Head of caudate nucleus (tissue), 42 donors: ENCODE measurements around the gene HOXD1.
A peak's percentile ranks its signal among the peaks of the same experiment; 100 is the strongest.

Experiments used
- DNase-seq, 42 donors: peaks; one replicate each; pipeline versions ENCODE4 v3.0.0 to v3.0.0-alpha.2; 2020 to 2021; ENCODE audit warnings: mixed read lengths in 7 of 42
- intact Hi-C: fragments of 100-400 bp; cut with DNase I; formaldehyde crosslinking; loops from one replicate; pipeline ENCODE4 v1.15.0; 2022

The HOXD1 gene

DNA sequence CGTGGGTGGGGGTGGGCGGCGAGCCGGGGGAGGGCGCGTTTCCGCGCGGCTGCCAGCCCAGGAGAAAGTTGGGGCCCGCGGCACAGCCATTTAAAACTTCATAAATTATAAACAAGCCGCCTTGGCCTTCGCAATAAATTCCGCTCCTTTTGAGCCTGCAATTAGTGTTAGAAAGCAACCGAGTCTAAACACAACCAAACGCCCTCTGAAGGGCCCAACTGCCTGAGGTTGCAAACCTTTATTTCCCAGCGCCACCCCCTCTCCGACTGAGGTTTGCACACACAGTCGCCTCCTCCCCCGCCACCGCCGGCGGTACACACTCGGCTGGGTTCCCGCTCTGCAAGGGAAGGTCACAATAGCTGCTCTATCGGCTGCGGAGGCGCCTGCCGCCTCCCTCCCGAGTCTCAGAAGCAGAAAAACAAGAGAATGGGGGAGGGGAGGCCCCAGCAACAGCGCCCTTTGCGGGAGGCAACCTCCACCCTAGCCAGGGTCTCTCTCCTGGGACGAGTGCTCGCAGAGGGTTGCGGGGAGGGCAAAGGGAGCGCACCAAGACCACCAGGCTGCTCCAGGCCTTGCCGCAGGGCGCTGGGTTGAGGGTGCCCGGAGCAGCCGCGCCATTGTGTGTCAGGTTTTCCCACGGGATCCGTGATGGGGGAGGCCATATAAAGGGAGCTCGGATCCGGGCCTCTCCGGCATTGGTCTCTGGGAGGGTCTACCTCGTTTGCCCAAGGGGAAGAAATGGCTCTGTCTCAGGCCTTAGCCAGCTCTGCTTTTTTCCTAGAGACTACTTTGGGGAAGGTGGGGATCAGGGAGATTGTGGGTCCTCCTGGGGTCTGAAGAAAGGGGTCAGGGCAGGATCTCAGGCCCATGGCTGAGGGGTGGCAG, 13.4 kb upstream of the HOXD1 start:
- peak; percentile 46 to 91 (median 78) for DNase-seq
- intact Hi-C loops = no loop called here

DNA sequence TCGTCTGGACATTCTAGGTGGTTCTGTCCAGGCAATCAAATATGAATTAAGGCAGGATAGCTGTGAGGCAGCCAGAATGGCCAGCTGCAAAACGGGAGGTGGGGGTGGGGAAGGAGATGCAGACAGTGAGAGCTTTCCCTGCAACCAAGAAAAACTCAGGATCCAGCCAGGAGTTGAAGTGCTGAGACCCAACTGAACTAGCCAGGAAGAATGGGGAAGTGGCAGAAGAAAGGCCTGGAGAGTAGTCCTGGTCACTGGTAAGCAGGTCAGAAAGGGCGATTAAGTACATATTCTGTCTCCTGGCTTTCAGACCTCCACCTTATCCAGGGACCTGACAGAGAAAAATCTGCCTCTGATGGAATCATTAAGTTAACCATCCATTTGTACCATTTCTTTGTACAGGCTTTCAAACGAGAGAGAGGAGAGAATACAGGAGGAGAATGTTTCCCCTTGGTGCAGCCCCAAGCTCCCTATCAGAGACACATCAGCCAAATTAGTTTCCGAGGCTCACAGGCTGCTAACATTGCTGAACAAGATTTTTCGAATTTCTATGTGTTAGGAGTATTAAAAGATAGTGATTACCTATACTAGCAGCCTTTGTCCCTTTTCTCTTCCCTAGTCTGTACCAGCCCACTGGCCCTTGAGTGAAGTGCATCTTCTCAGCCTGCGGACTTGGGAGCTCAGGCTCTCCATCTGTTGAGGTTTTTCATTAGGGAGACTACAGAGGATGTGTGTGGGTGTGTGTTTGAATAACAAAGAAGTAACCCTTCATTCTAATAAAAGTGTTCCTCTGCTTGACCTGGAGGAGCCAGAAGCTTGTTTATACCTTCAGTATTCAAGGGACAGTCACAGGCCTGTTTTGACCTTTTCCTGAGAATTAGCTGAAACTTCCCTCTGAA, 12.5 kb upstream of the HOXD1 start:
- peak in 1 of 42 donors; percentile 31 for DNase-seq
- intact Hi-C loops = no loop called here

DNA sequence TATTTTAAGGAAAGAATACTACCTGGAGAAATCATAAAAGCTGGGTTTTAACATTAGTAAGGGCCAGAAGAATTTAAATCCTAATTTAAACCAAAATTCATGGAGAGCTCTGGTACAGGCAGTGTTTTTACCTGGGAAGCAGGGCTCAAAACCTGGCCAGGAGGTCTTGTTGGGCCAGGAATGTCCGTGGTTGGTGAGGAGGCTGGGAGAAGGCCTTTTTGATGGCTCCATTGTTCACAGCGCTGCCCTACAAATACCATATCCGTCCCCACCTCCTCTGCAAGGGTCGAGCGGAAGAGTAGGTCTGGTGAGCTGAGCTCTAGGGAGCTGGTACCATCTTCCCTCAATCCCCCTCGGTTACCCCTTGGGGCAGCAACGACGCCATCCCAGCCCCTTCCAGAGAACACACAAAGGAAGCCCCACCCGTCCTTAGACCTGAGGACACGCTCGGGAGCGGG, 10.9 kb upstream of the HOXD1 start:
- DNase-seq = no peak
- intact Hi-C loops = no loop called here

DNA sequence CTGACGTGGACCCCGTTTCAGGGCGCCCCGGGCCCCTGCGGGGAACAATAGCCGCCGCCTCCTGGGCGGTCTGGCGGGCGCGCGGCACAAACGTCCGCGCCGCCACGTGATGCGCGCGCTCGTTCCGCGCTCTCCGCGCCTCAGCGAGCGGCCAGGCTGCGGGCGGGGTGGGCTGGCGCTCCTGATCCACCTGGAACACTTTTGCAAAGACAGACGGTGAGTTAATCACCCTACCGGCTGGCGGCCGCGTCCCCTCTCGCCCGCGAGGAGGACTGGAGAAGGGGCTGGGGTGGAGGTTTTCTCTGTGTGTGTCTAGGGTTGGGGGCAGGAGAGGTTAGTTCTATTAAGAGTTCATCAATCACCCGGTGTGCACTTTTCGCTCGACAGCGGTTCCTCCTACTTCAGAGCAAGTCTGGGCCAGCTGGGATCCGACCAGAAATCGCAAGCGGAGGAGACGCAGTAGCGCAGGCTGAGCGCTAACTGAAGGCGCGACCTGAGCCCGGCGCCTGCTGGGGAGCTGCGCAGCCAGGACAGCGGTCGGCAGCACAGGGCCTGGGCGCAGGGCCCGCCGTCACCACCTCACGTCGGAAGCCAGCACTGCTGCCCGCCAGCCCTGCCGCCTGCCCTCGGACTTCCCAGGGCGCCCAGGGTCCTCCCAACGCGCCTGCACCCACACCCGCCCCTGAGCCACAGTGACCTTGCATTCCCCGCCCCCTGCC, 10.3 kb upstream of the HOXD1 start:
- intact Hi-C loops = no loop called here
- no peak for DNase-seq

DNA sequence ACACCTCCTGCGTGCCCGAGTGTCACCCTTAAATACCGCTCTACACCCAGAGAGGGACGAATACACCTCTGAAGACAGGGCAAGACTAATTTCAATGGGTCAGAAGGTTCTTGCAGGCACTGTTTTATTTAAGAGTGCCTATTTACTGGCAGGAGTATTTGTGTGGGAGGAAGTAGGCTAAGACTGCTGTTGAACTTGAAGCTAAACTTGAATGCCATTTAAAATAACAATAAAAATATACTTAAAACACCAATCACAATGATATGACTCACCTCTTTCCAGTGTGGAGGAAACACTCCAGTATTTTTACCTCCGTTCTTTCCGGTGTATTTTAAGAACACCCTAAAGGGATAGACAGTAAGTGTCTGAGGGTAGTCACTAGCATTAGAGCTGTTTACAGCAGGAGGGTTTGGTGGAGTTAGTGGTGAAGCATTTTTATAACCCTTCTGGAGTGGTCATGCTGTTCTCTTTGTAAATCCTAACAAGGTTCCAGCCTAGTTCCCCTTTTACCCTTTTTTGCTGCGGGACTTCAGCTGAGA, 9.6 kb upstream of the HOXD1 start:
- intact Hi-C loops = no loop called here

DNA sequence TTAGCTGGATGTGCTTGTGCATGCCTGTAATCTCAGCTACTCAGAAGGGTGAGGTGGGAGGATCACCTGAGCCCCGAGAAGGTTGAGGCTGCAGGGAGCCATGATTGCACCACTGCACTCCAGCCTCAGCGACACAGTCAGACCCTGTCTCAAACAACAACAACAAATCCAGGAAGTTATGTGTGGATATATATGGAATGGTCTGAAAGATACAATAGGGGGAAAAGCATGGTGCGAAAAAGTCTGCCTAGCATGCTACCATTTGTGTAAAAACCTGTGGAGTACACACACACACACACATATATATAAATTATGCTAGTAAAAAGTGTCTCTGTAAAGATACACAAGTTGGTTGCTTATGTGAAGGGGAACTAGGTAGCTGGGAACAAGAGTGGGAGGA, 6.9 kb upstream of the HOXD1 start:
- no peak for DNase-seq
- intact Hi-C loops = no loop called here

More for the DNA sequence above, 9.6 kb upstream of the HOXD1 start:
- no peak for DNase-seq

DNA sequence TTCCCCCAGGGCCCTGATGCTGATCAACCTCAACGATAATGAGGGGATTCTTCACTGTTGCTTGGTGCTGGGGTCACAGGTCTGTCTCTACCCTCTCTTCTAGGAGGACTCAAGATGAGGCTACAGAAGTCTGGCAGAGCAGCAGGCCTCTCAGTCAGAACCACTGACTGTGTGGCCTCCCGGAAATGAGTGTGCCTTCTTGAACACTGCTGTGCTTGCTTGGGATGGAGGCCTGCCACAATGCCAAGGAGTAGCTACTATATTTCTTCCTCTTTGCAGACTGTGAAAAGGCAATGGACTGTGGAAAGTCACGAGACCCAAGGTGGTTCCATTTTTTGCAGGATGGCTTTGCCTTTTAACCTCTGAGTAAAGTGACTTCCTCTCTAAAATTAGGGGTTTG, 5.8 kb upstream of the HOXD1 start:
- DNase-seq = no peak
- intact Hi-C loops = no loop called here

DNA sequence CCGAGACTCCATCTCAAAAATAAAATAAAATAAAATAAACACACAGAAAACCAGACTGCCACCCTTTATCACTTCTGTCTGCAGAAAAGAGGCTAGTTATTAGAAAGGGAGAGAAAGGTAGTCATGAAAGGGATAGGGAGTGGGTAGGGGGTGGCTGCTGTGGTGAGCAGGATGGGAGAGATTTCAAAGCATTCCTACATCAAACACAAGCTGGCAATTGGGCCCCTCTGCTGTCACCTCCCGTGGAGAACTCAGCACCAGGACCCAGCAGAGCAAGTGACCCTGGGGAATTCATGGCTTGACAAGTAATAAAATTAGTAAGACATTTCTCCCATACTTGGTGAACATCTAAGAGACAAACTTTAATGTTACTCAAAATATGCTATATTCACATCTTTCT, 3.7 kb upstream of the HOXD1 start:
- no peak for DNase-seq
- intact Hi-C loops = no loop called here

DNA sequence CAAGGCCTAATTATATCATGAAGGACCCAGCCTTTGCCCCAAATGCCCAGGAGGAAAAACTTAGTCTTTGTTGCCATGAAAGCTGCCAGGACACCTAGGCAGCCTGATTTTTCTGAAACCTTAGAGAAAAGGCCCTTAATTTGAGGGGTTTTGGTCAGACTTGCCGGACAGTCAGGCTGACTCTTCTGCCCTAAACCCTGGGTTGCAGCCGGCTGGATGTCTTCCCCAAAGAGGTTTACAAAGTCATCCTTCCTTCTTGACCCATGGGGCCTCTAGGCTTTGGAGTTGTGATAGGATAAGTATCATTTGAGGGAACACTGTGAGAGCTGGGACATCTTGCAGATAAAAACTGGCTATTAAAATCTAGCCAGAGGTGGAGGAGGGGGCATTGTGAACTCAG, 2.4 kb upstream of the HOXD1 start:
- no peak for DNase-seq
- intact Hi-C loops = no loop called here

DNA sequence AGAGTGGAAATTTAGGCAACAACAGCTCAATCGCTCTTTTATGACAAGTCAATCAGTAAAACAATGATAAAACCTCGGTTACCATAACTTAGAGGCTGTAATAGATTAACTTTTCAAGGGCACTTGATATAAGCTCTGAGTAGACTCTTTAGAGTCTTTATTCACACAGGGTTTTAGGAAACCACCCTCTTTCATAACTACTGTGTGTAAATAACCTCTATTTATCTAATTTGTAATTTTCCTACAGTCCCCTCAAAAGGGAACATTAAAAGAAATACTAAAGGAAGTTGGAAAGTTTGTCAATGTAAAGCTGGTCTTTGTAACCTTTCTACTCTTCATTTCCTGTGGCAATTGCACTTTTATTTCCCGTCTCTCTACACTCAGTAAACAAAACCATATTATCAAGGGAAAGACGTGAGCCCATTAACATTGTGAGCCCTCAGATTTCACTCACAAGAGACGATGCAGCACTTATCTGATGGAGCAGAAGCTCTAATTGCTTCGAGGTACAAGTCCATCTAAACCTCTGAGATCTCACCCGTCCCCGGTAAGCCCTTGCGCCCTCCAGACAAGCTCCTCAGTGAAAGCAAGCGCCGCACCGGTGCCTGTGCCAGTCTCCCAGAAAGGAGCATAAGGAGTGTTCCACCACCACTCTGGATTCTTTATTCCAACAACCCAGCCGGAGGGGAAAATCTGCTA, 1.1 kb upstream of the HOXD1 start:
- peak in 4 of 42 donors; percentile 26 to 42 (median 28) for DNase-seq
- intact Hi-C loops = no loop called here

DNA sequence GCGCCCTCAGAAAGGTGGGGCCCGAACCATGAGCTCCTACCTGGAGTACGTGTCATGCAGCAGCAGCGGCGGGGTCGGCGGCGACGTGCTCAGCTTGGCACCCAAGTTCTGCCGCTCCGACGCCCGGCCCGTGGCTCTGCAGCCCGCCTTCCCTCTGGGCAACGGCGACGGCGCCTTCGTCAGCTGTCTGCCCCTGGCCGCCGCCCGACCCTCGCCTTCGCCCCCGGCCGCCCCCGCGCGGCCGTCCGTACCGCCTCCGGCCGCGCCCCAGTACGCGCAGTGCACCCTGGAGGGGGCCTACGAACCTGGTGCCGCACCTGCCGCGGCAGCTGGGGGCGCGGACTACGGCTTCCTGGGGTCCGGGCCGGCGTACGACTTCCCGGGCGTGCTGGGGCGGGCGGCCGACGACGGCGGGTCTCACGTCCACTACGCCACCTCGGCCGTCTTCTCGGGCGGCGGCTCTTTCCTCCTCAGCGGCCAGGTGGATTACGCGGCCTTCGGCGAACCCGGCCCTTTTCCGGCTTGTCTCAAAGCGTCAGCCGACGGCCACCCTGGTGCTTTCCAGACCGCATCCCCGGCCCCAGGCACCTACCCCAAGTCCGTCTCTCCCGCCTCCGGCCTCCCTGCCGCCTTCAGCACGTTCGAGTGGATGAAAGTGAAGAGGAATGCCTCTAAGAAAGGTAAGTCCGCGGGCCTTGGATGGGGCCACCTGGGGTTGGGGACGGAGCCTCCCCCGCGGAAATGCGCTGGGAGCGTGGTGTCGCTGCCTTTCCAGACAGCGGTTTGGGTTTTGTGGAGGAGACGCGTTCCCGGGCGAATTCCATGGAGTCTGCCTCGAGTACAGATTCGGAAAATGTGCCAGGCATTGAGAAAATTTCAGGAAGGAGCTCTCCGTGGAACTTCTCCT, 559 bp downstream of the HOXD1 start:
- intact Hi-C loops = no loop called here

DNA sequence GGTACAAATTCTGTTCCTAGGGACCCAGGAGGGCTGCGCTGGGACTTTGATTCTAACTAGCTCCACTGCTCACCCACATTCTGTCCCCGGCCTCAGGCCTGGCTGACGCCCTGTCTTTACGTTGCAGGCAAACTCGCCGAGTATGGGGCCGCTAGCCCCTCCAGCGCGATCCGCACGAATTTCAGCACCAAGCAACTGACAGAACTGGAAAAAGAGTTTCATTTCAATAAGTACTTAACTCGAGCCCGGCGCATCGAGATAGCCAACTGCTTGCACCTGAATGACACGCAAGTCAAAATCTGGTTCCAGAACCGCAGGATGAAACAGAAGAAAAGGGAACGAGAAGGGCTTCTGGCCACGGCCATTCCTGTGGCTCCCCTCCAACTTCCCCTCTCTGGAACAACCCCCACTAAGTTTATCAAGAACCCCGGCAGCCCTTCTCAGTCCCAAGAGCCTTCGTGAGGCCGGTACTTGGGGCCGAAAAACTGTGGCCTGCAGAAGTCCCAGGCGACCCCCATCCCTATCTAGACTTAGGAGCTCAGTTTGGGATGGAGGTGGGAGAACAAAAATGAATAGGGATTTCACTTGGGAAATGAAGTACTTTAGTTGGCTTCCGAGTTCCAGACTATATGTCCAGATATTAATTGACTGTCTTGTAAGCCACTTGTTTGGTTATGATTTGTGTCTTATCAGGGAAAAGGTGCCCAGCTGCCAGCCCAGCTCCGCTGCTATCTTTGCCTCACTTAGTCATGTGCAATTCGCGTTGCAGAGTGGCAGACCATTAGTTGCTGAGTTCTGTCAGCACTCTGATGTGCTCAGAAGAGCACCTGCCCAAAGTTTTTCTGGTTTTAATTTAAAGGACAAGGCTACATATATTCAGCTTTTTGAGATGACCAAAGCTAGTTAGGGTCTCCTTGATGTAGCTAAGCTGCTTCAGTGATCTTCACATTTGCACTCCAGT, 1.5 kb downstream of the HOXD1 start:
- intact Hi-C loops = no loop called here
- DNase-seq = peak in 6 of 42 donors; percentile 11 to 40 (median 32)

More for the DNA sequence above, 559 bp downstream of the HOXD1 start:
- DNase-seq = peak in 5 of 42 donors; percentile 8 to 38 (median 20)

DNA sequence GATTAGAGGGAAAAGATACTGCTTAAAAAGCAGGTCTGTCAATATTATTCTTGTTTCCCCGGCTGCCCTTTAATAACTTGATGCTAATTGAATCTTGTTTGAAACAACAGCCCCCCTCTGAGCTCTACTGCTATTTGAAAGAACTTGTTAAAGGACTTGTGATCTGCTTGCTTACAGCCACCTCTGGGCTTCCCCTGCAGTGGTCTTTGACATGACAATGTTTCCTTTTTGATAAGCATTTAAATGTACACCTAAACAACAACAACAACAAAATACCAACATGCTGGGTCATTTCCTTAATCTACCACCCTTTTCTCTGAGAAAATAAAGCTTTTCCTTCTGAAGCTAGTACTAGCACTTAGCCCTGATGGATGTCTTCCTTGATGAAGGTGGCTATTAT, 3.9 kb downstream of the HOXD1 start:
- intact Hi-C loops = no loop called here
- no peak for DNase-seq

DNA sequence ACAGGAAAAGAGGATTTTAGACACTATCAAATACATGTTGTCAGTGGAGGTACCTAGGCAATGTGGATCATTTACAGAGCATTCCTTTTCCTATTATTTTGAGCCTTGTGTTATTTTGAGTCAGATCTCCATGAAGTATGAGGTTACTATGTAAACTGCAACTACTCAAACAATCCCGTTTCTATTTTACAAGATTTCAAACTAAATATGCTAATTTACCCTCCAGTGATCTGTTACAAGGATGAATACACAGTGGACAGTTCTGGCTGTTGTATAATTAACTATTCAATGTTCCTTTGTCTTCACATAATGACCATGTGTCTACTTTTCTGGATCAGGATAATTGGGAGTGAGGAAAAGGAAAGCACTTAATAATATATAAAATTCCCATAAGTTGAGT, 4.6 kb downstream of the HOXD1 start:
- DNase-seq = no peak
- intact Hi-C loops = no loop called here

DNA sequence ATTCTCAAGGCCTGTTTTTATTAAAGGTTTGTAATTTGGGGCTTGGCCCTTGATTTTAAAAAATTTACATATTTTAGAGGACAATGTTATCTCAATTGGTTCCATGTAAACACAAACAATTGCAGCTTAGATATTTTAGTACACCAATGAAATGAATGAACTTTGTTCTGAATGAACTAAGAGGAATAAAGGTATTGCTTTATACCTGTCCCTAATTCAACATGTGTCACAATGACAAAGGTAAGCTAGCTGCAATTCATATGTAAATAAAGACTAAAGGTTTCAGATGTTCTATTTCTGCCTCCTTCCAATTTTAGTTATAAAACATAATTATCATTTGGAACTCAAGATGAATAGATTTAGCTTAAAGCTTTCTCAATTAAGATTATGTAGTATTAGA, 11.4 kb downstream of the HOXD1 start:
- intact Hi-C loops = no loop called here
- no peak for DNase-seq

DNA sequence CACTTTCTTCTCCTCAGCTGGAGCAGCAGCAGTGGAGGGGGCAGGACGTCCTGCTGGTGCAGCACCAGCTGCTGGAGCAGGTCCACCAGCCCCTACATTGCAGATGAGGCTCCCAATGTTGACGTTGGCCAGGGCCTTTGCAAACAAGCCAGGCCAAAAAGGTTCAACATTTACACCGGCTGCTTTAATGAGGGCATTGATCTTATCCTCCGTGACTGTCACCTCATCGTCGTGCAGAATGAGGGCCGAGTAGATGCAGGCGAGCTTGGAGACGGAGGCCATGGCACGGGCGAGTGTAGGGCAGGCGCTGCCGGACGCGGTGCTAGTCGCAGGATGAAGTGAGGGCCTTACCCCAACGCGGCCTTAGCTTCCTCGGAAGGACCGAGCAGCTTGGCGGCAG, 12.5 kb downstream of the HOXD1 start:
- intact Hi-C loops = no loop called here
- DNase-seq = peak in 1 of 42 donors; percentile 31
